GM21423 (cell line): ENCODE measurements around the gene TMC4.
"Not testable (repeated sequence)": the region's sequence is repeated elsewhere in the genome, so short reads cannot be mapped to it uniquely, and the experiment has no call there.

Source experiments
- ATAC-seq: cut with Tn5 transposase; IDR thresholded peaks from one replicate; pipeline ENCODE4 v1.9.1; 2021; ENCODE audit warnings: mild to moderate bottlenecking, moderate library complexity; ENCODE audit not compliant: unreplicated experiment

The TMC4 gene

GRCh38 chr19:54204767-54205468 is 32.0 kb upstream of the TMC4 start:
- no peak for ATAC-seq

- ATAC-seq: no peak
These were observed 30.2 kb upstream of the TMC4 start for GRCh38 chr19:54203151-54203611.

GRCh38 chr19:54201980-54202379 is 29.0 kb upstream of the TMC4 start:
- ATAC-seq: no peak

- no peak for ATAC-seq
These were observed 28.3 kb upstream of the TMC4 start for GRCh38 chr19:54201172-54201701.

- no peak for ATAC-seq
These were observed 26.4 kb upstream of the TMC4 start for GRCh38 chr19:54199401-54199800.

- no peak for ATAC-seq
These were observed 24.2 kb upstream of the TMC4 start for GRCh38 chr19:54197121-54197520.

GRCh38 chr19:54196536-54196935 is 23.6 kb upstream of the TMC4 start:
- no peak for ATAC-seq

GRCh38 chr19:54194463-54194862 is 21.5 kb upstream of the TMC4 start:
- ATAC-seq: not testable (repeated sequence)

- no peak for ATAC-seq
These were observed 20.1 kb upstream of the TMC4 start for GRCh38 chr19:54193011-54193410.

- ATAC-seq: no peak
These were observed 19.0 kb upstream of the TMC4 start for GRCh38 chr19:54191811-54192453.

GRCh38 chr19:54191011-54191810 is 18.3 kb upstream of the TMC4 start, which contains the start of gene TSEN34:
TSEN34 (plus strand) TSS chr19:54191308; CDS start chr19:54191365, 57 bp downstream.
- ATAC-seq: peak; percentile 20

- ATAC-seq: peak; percentile 42
These were observed 17.6 kb upstream of the TMC4 start for GRCh38 chr19:54190503-54191010.

GRCh38 chr19:54189735-54190502 is 17.0 kb upstream of the TMC4 start:
- peak; percentile 44 for ATAC-seq

GRCh38 chr19:54189145-54189734 is 16.3 kb upstream of the TMC4 start, which contains the start of gene MBOAT7:
MBOAT7 (minus strand) TSS chr19:54189580; CDS start chr19:54188508, 1,072 bp downstream.
- ATAC-seq: peak; percentile 13

GRCh38 chr19:54188215-54188871 is 15.4 kb upstream of the TMC4 start:
- no peak for ATAC-seq

- no peak for ATAC-seq
These were observed 14.0 kb upstream of the TMC4 start for GRCh38 chr19:54186934-54187381.

- no peak for ATAC-seq
These were observed 13.4 kb upstream of the TMC4 start for GRCh38 chr19:54186351-54186750.

- no peak for ATAC-seq
These were observed 10.5 kb upstream of the TMC4 start for GRCh38 chr19:54183431-54183830.

- not testable (repeated sequence) for ATAC-seq
These were observed 8.9 kb upstream of the TMC4 start for GRCh38 chr19:54181894-54182293.
